H1 (cell line): ENCODE measurements around the gene COPS6. TPM values are rescaled to one million over a fixed set of nuclear protein-coding genes. Genes with fewer than 3 reads are reported as not detected.

Source experiments
- KDM4A ChIP-seq: IDR thresholded peaks from one replicate; pipeline ENCODE4 v1.7.1; 2012; ENCODE audit warnings: low read depth, mild to moderate bottlenecking, moderate library complexity, low read length, inconsistent platforms; ENCODE audit not compliant: severe bottlenecking
- NANOG ChIP-seq: IDR thresholded peaks from 2 replicates; pipeline ENCODE4 v1.6.1; 2011; ENCODE audit warnings: low read length, low read depth, mild to moderate bottlenecking, inconsistent platforms; ENCODE audit not compliant: insufficient read depth, poor library complexity, severe bottlenecking
- RNF2 ChIP-seq: fragments of 200-900, 300-1000 bp; sonication (generic); IDR thresholded peaks from 2 replicates; pipeline ENCODE4 v1.7.1; 2016; ENCODE audit warnings: borderline replicate concordance, low read depth, mild to moderate bottlenecking, antibody characterized with exemption, low read length; ENCODE audit not compliant: poor library complexity, severe bottlenecking; ENCODE audit errors: missing control alignments
- polyA plus RNA-seq, 7 experiments: library from polyadenylated mRNA; depleted of rRNA in 3 of 7; stranded (reverse) in 5 of 7; unstranded in 2 of 7; fragments of >200 nt in 5 of 7; fragments of 200-250 nt in 2 of 7; gene quantifications; 1 replicate in 5 of 7; 2 replicates in 1 of 7; 4 replicates in 1 of 7; pipeline versions ENCODE4 v1.2.1 to v1.2.3, GENCODE V29; 2011 to 2013; ENCODE audit warnings: missing spikeins in 2 of 7, mixed read lengths in 2 of 7
- total RNA-seq: library from RNA; stranded (reverse); fragmentation: NEBNext Ultra II Directional; extraction: Animal tissue kit (Norgen Biotek cat#: 25700); gene quantifications from 2 replicates; pipeline ENCODE4 v1.2.1, GENCODE V29; 2021
- TF ChIP-seq, protein P1 (sequence below): fragments of 300-600 bp; sonication (generic); IDR thresholded peaks from 2 replicates; pipeline ENCODE4 v1.7.1; 2012; ENCODE audit warnings: low read length, moderate library complexity, mild to moderate bottlenecking, inconsistent platforms; ENCODE audit not compliant: insufficient replicate concordance
- TF ChIP-seq, protein P2 (sequence below), 3 experiments: IDR thresholded peaks; 1 replicate in 2 of 3; 2 replicates in 1 of 3; pipeline versions ENCODE4 v1.5.1 to v1.6.1; 2011; ENCODE audit warnings: low read length in 3 of 3, mild to moderate bottlenecking in 3 of 3, inconsistent platforms in 2 of 3, low read depth in 1 of 3, moderate library complexity in 1 of 3; ENCODE audit not compliant: insufficient read depth in 1 of 3; ENCODE audit errors: control extremely low read depth in 1 of 3

COPS6 gene
- total and polyA plus RNA-seq, 2 of the 8 experiments (the other 6 are each of a cell fraction or from before 2014, with no cell fraction given) = 127 to 225 TPM

DNA sequence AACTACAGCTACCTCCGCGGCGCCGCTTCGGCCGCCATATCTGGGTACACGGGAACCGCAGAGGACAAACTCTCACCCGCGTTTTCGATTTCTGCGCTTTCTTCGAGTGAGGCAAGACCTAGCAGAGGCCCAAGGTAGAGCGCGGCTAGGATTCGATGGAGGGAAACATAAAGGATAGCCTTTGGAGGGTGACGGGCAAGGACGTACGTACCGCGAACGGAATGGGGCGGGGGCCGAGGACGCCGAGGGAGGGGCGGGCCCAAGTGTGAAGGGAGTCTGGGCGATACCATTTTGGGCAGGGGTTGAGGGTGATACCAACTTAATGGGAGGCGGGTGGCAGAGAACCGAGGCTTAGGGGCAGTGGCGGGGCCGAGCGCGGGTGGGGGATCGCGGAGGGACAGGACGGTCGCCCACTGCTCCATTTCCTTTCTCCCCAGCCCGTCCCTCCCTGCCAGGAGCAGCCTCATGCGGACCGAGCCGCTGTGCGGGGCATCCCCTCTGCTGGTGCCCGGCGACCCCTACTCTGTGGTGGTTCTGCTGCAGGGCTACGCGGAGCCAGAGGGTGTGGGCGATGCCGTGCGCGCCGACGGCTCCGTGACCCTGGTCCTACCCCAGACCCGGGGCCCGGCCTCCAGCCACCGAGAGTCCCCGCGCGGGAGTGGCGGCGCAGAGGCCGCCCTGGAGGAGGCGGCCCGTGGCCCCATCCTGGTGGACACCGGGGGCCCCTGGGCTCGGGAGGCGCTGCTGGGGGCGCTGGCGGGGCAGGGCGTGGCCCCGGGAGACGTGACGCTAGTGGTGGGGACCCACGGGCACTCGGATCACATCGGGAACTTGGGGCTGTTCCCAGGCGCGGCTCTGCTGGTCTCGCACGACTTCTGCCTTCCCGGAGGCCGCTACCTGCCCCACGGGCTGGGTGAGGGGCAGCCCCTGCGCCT is 38.4 kb downstream of the COPS6 start, which contains the start of gene MBLAC1 (continued):
- TF ChIP-seq KDM4A (peak; percentile 86), NANOG (no peak), RNF2 (no peak)
- TF ChIP-seq, protein P1, sequence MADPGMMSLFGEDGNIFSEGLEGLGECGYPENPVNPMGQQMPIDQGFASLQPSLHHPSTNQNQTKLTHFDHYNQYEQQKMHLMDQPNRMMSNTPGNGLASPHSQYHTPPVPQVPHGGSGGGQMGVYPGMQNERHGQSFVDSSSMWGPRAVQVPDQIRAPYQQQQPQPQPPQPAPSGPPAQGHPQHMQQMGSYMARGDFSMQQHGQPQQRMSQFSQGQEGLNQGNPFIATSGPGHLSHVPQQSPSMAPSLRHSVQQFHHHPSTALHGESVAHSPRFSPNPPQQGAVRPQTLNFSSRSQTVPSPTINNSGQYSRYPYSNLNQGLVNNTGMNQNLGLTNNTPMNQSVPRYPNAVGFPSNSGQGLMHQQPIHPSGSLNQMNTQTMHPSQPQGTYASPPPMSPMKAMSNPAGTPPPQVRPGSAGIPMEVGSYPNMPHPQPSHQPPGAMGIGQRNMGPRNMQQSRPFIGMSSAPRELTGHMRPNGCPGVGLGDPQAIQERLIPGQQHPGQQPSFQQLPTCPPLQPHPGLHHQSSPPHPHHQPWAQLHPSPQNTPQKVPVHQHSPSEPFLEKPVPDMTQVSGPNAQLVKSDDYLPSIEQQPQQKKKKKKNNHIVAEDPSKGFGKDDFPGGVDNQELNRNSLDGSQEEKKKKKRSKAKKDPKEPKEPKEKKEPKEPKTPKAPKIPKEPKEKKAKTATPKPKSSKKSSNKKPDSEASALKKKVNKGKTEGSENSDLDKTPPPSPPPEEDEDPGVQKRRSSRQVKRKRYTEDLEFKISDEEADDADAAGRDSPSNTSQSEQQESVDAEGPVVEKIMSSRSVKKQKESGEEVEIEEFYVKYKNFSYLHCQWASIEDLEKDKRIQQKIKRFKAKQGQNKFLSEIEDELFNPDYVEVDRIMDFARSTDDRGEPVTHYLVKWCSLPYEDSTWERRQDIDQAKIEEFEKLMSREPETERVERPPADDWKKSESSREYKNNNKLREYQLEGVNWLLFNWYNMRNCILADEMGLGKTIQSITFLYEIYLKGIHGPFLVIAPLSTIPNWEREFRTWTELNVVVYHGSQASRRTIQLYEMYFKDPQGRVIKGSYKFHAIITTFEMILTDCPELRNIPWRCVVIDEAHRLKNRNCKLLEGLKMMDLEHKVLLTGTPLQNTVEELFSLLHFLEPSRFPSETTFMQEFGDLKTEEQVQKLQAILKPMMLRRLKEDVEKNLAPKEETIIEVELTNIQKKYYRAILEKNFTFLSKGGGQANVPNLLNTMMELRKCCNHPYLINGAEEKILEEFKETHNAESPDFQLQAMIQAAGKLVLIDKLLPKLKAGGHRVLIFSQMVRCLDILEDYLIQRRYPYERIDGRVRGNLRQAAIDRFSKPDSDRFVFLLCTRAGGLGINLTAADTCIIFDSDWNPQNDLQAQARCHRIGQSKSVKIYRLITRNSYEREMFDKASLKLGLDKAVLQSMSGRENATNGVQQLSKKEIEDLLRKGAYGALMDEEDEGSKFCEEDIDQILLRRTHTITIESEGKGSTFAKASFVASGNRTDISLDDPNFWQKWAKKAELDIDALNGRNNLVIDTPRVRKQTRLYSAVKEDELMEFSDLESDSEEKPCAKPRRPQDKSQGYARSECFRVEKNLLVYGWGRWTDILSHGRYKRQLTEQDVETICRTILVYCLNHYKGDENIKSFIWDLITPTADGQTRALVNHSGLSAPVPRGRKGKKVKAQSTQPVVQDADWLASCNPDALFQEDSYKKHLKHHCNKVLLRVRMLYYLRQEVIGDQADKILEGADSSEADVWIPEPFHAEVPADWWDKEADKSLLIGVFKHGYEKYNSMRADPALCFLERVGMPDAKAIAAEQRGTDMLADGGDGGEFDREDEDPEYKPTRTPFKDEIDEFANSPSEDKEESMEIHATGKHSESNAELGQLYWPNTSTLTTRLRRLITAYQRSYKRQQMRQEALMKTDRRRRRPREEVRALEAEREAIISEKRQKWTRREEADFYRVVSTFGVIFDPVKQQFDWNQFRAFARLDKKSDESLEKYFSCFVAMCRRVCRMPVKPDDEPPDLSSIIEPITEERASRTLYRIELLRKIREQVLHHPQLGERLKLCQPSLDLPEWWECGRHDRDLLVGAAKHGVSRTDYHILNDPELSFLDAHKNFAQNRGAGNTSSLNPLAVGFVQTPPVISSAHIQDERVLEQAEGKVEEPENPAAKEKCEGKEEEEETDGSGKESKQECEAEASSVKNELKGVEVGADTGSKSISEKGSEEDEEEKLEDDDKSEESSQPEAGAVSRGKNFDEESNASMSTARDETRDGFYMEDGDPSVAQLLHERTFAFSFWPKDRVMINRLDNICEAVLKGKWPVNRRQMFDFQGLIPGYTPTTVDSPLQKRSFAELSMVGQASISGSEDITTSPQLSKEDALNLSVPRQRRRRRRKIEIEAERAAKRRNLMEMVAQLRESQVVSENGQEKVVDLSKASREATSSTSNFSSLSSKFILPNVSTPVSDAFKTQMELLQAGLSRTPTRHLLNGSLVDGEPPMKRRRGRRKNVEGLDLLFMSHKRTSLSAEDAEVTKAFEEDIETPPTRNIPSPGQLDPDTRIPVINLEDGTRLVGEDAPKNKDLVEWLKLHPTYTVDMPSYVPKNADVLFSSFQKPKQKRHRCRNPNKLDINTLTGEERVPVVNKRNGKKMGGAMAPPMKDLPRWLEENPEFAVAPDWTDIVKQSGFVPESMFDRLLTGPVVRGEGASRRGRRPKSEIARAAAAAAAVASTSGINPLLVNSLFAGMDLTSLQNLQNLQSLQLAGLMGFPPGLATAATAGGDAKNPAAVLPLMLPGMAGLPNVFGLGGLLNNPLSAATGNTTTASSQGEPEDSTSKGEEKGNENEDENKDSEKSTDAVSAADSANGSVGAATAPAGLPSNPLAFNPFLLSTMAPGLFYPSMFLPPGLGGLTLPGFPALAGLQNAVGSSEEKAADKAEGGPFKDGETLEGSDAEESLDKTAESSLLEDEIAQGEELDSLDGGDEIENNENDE = no peak
- TF ChIP-seq, protein P2, sequence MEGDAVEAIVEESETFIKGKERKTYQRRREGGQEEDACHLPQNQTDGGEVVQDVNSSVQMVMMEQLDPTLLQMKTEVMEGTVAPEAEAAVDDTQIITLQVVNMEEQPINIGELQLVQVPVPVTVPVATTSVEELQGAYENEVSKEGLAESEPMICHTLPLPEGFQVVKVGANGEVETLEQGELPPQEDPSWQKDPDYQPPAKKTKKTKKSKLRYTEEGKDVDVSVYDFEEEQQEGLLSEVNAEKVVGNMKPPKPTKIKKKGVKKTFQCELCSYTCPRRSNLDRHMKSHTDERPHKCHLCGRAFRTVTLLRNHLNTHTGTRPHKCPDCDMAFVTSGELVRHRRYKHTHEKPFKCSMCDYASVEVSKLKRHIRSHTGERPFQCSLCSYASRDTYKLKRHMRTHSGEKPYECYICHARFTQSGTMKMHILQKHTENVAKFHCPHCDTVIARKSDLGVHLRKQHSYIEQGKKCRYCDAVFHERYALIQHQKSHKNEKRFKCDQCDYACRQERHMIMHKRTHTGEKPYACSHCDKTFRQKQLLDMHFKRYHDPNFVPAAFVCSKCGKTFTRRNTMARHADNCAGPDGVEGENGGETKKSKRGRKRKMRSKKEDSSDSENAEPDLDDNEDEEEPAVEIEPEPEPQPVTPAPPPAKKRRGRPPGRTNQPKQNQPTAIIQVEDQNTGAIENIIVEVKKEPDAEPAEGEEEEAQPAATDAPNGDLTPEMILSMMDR (IDR thresholded peaks at IDR 0.05; ENCODE audit: control extremely low read depth in 1 of 3, insufficient read depth in 1 of 3, low read depth in 1 of 3, low read length in 3 of 3) = no peak
